Esophagus muscularis mucosa (tissue), 4 donors: ENCODE results near the gene SBK1. TPM values are rescaled to one million over a fixed set of nuclear protein-coding genes. Genes with fewer than 3 reads are reported as not detected.

ENCODE experiments used
- DNase-seq: peaks from one replicate; pipeline ENCODE4 v3.0.0-alpha.2; 2017; ENCODE audit errors: extremely low spot score
- H3K27ac ChIP-seq, 4 donors: fragments of 200-600 bp; sonication (generic); replicated peaks in 1 of 4; 1 replicate in 3 of 4; 2 replicates in 1 of 4; pipeline ENCODE4 v1.5.1; 2016 to 2019; ENCODE audit warnings: mild to moderate bottlenecking in 1 of 4
- H3K27me3 ChIP-seq, 4 donors: fragments of 200-600 bp; sonication (generic); one replicate each; pipeline versions ENCODE4 v1.5.1 to v1.6.0; 2016 to 2019
- H3K36me3 ChIP-seq, 4 donors: fragments of 200-600 bp; sonication (generic); one replicate each; pipeline ENCODE4 v1.5.1; 2016 to 2019
- H3K4me1 ChIP-seq, 4 donors: fragments of 200-600 bp; sonication (generic); one replicate each; pipeline ENCODE4 v1.5.1; 2016 to 2019
- H3K4me3 ChIP-seq, 4 donors: fragments of 200-600 bp; sonication (generic); 1 replicate in 2 of 4; 2 replicates in 2 of 4; pipeline ENCODE4 v1.5.1; 2016 to 2019; ENCODE audit warnings: mild to moderate bottlenecking in 4 of 4, moderate library complexity in 1 of 4
- H3K9me3 ChIP-seq, 4 donors: fragments of 200-600 bp; sonication (generic); 1 replicate in 3 of 4; 2 replicates in 1 of 4; pipeline ENCODE4 v1.5.1; 2016 to 2019
- EP300 ChIP-seq: sonication (generic); formaldehyde crosslinking; IDR thresholded peaks from one replicate; pipeline ENCODE4 v1.6.1; 2017; ENCODE audit warnings: antibody characterized with exemption
- POLR2A ChIP-seq: fragments of 450-650 bp; IDR thresholded peaks from one replicate; pipeline ENCODE4 v1.6.1; 2017; ENCODE audit warnings: antibody characterized with exemption, moderate library complexity, mild to moderate bottlenecking, low read depth
- POLR2AphosphoS5 ChIP-seq, 2 donors: sonication (generic); formaldehyde crosslinking; IDR thresholded peaks; one replicate each; pipeline ENCODE4 v1.6.1; 2017; ENCODE audit warnings: antibody characterized with exemption in 2 of 2
- WGBS: methylation state at CpG from one replicate; pipeline ENCODE4 v1.1.5; 2018; 5-methylcytosine and 5-hydroxymethylcytosine counted together
- intact Hi-C: fragments of 100-400 bp; cut with DNase I; formaldehyde crosslinking; loops from one replicate; pipeline ENCODE4 v1.15.1; 2023
- total RNA-seq, 4 donors: library from RNA; depleted of rRNA; stranded (reverse); fragments of >200 nt; gene quantifications; one replicate each; pipeline versions ENCODE4 v1.1.0 to v1.2.1, GENCODE V29; 2016
- TF ChIP-seq, protein P1 (sequence below), 3 experiments: fragments of 200-600 bp in 2 of 3; fragments of 450-650 bp in 1 of 3; sonication (generic) in 2 of 3; IDR thresholded peaks; one replicate each; pipeline ENCODE4 v1.5.1; 2017 to 2019; ENCODE audit warnings: antibody characterized with exemption in 3 of 3, mild to moderate bottlenecking in 2 of 3, moderate library complexity in 1 of 3

Gene SBK1
- total RNA-seq, 4 donors from 2014 or later, result under 0.01 to 0.78 (median 0.17) TPM

DNA sequence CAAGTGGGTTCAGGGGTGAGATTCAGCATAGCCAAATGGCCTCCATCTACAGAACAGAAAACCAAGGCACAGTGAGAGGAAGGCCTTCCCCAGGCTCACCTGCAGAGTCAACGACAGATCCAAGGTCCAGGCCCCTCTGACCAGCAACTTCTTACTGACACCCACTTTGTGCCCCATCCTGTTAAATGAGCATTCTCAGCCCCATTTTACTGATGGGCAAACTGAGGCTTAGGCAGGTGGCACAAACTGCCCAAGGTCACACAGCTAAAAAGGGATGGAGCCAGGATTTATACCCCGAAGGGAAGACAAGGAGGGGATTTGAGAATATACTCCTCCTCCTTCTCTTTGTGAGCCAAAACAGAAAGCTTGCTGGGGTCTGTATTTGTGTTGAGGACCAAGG is 9.3 kb downstream of the SBK1 start:
- TF ChIP-seq, protein P1, sequence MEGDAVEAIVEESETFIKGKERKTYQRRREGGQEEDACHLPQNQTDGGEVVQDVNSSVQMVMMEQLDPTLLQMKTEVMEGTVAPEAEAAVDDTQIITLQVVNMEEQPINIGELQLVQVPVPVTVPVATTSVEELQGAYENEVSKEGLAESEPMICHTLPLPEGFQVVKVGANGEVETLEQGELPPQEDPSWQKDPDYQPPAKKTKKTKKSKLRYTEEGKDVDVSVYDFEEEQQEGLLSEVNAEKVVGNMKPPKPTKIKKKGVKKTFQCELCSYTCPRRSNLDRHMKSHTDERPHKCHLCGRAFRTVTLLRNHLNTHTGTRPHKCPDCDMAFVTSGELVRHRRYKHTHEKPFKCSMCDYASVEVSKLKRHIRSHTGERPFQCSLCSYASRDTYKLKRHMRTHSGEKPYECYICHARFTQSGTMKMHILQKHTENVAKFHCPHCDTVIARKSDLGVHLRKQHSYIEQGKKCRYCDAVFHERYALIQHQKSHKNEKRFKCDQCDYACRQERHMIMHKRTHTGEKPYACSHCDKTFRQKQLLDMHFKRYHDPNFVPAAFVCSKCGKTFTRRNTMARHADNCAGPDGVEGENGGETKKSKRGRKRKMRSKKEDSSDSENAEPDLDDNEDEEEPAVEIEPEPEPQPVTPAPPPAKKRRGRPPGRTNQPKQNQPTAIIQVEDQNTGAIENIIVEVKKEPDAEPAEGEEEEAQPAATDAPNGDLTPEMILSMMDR (IDR thresholded peaks at IDR 0.05), result no peak
- no peak for TF ChIP-seq EP300
- TF ChIP-seq POLR2A, result no peak
- TF ChIP-seq POLR2AphosphoS5 (IDR thresholded peaks at IDR 0.05), result no peak
- WGBS, result 82% methylated on average over 2 of the region's 2 CpGs
- H3K36me3 ChIP-seq, result no peaks in the 10 kb centered on the region
- no peak for DNase-seq
- H3K4me3 ChIP-seq, result no peak overlapping the region
- intact Hi-C loops, result no loop called here
- H3K27me3 ChIP-seq, result peaks cover 0 to 9% (median 0%) of the 10 kb centered on the region in 4 donors
- no peaks in the 10 kb centered on the region for H3K9me3 ChIP-seq
- no peak overlapping the region for H3K27ac ChIP-seq
- peaks cover 0 to 3% (median 0%) of the 10 kb centered on the region in 4 donors for H3K4me1 ChIP-seq

- no peak for DNase-seq
- intact Hi-C loops, result no loop called here
- Histone ChIP-seq H3K4me1 (peaks cover 0 to 3% (median 0%) of the 10 kb centered on the region in 4 donors), H3K36me3 (no peaks in the 10 kb centered on the region), H3K9me3 (no peaks in the 10 kb centered on the region), H3K27ac (no peak overlapping the region), H3K4me3 (no peak overlapping the region), H3K27me3 (peaks cover 0 to 15% (median 0%) of the 10 kb centered on the region in 4 donors)
- TF ChIP-seq POLR2AphosphoS5 (IDR thresholded peaks at IDR 0.05), result no peak
- TF ChIP-seq POLR2A, result no peak
- TF ChIP-seq, protein P1 (IDR thresholded peaks at IDR 0.05), result no peak
Observed at GRCh38 chr16:28303132-28303531, 10.8 kb downstream of the SBK1 start.

DNA sequence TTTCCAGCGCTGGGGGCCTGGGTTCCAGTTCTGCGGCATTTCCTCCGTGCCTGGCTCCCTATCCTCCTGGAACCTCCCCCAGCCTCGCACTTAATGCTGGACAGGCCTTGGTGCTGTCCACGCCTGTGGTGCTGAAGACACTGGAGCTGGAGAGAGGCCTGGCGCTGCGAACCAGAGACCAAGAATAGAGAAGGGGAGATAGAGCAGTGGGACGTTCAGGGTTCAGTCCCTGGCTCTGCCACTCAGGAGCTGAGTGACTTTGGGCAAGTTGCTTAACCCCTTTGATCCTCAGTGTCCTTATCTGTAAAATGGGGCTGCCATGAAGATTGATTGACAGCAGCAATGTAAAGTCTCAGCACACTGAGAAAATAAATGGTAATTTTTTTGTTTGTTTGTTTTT is 11.9 kb downstream of the SBK1 start:
- intact Hi-C loops, result no loop called here
- 68% methylated on average over 4 of the region's 8 CpGs for WGBS

GRCh38 chr16:28307936-28308335 is 15.6 kb downstream of the SBK1 start:
- Histone ChIP-seq H3K9me3 (no peaks in the 10 kb centered on the region), H3K27ac (no peak overlapping the region), H3K27me3 (peaks cover 0 to 6% (median 0%) of the 10 kb centered on the region in 4 donors), H3K4me3 (no peak overlapping the region), H3K36me3 (no peaks in the 10 kb centered on the region), H3K4me1 (no peaks in the 10 kb centered on the region)
- no peak for DNase-seq
- TF ChIP-seq, protein P1 (IDR thresholded peaks at IDR 0.05), result no peak
- TF ChIP-seq EP300 (no peak), POLR2A (no peak), POLR2AphosphoS5 (IDR thresholded peaks at IDR 0.05) (no peak)
- WGBS, result 87% methylated on average over 5 of the region's 5 CpGs
- intact Hi-C loops, result no loop called here

More for the DNA sequence above, 11.9 kb downstream of the SBK1 start:
- H3K27me3 ChIP-seq, result peaks cover 0 to 15% (median 0%) of the 10 kb centered on the region in 4 donors
- H3K4me1 ChIP-seq, result peaks cover 0 to 3% (median 0%) of the 10 kb centered on the region in 4 donors
- DNase-seq, result no peak
- no peak overlapping the region for H3K4me3 ChIP-seq
- no peaks in the 10 kb centered on the region for H3K9me3 ChIP-seq
- no peak overlapping the region for H3K27ac ChIP-seq
- no peaks in the 10 kb centered on the region for H3K36me3 ChIP-seq
- TF ChIP-seq POLR2AphosphoS5 (IDR thresholded peaks at IDR 0.05), result no peak
- TF ChIP-seq POLR2A, result no peak
- no peak for TF ChIP-seq EP300
- TF ChIP-seq, protein P1 (IDR thresholded peaks at IDR 0.05), result no peak
